ENCODE results near the gene TMEM52. TPM values are rescaled to one million over a fixed set of nuclear protein-coding genes. Genes with fewer than 3 reads are reported as not detected.

TMEM52 gene
- total and polyA plus RNA-seq, 2 of the 13 experiments (the other 11 are each of a cell fraction or from before 2014, with no cell fraction given), result 13.2 to 18.7 TPM

DNA sequence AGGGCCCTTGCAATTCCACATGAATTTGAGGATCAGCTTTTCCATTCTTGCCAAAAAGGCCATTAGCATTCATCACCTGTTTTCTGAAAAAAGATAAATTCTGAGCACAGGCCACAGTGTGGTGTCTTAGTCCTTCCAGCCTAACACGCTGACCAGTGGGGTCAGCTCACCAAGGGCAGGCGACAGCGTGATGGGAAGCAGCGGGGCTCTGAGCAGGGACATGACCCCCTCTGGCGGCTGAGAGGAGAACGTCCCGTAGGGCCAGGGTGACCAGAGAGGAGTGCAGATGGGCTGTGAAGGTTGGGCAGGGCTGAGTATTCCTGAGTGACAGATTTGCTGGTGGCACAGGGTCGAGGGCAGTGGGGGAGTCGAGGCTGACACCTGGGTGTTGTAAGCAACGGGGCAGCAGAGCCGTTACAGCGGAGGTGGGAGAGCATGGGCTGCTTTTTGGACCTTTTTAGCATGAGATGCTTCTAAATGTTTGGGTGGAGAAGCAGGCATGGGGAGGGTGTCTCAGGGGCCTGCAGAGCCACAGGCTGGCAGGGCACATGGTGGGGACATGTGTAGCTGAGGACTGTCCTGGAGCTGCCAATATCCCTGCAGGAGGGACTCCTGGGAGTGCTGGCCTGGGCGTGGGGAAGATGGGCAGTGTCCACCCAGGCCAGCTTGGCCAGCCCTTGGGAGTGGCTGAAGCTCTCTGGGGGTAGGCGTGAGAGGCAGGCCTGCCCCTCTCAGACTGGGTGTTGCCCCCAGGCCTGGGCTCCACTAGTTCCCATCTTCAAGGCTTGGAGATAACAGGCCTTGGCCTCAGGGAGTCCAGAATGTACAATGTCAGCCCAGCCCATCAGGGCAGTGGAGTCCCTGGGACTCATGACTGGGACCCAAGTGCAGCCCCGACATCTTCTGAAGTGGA lies 12.6 kb downstream of the TMEM52 start (continued):
- TF ChIP-seq, protein P1, sequence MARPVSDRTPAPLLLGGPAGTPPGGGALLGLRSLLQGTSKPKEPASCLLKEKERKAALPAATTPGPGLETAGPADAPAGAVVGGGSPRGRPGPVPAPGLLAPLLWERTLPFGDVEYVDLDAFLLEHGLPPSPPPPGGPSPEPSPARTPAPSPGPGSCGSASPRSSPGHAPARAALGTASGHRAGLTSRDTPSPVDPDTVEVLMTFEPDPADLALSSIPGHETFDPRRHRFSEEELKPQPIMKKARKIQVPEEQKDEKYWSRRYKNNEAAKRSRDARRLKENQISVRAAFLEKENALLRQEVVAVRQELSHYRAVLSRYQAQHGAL (CRISPR knock-in tag; IDR thresholded peaks at IDR 0.05; ENCODE audit: not compliant biosample characterization), result no peak
- TF ChIP-seq, protein P2, sequence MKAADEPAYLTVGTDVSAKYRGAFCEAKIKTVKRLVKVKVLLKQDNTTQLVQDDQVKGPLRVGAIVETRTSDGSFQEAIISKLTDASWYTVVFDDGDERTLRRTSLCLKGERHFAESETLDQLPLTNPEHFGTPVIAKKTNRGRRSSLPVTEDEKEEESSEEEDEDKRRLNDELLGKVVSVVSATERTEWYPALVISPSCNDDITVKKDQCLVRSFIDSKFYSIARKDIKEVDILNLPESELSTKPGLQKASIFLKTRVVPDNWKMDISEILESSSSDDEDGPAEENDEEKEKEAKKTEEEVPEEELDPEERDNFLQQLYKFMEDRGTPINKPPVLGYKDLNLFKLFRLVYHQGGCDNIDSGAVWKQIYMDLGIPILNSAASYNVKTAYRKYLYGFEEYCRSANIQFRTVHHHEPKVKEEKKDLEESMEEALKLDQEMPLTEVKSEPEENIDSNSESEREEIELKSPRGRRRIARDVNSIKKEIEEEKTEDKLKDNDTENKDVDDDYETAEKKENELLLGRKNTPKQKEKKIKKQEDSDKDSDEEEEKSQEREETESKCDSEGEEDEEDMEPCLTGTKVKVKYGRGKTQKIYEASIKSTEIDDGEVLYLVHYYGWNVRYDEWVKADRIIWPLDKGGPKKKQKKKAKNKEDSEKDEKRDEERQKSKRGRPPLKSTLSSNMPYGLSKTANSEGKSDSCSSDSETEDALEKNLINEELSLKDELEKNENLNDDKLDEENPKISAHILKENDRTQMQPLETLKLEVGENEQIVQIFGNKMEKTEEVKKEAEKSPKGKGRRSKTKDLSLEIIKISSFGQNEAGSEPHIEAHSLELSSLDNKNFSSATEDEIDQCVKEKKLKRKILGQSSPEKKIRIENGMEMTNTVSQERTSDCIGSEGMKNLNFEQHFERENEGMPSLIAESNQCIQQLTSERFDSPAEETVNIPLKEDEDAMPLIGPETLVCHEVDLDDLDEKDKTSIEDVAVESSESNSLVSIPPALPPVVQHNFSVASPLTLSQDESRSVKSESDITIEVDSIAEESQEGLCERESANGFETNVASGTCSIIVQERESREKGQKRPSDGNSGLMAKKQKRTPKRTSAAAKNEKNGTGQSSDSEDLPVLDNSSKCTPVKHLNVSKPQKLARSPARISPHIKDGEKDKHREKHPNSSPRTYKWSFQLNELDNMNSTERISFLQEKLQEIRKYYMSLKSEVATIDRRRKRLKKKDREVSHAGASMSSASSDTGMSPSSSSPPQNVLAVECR (CRISPR knock-in tag; IDR thresholded peaks at IDR 0.05; ENCODE audit: borderline replicate concordance), result peak; percentile 68; the same call in 1 of the 2 replicates
- TF ChIP-seq HNF4G (IDR thresholded peaks at IDR 0.05; ENCODE audit: borderline replicate concordance, low read depth, low read length) (no peak), HNF4G (CRISPR knock-in tag; IDR thresholded peaks at IDR 0.05; ENCODE audit: borderline replicate concordance, low read depth) (peak; percentile 60; the same call in 1 of the 2 replicates), ZNF839 (CRISPR knock-in tag; IDR thresholded peaks at IDR 0.05; ENCODE audit: borderline replicate concordance) (no peak), NCOA2 (CRISPR knock-in tag; IDR thresholded peaks at IDR 0.05) (0 out of 2 replicates have a peak, but pooled peaks have one; percentile 18), HOXA3 (CRISPR knock-in tag; IDR thresholded peaks at IDR 0.05) (peak; percentile 58; the same call in 1 of the 2 replicates), ZKSCAN1 (IDR thresholded peaks at IDR 0.05; ENCODE audit: low read length) (no peak), ZNF234 (CRISPR knock-in tag; conservative IDR thresholded peaks at IDR 0.05) (no peak), MED1 (CRISPR knock-in tag; IDR thresholded peaks at IDR 0.05) (peak; percentile 61; the same call in 1 of the 2 replicates), HNRNPLL (IDR thresholded peaks at IDR 0.05; ENCODE audit: low read depth, low read length, poor library complexity, severe bottlenecking) (no peak), ZSCAN31 (CRISPR knock-in tag; IDR thresholded peaks at IDR 0.05; ENCODE audit: low read depth) (no peak), NONO (IDR thresholded peaks at IDR 0.05) (no peak), NONO (CRISPR knock-in tag; conservative IDR thresholded peaks at IDR 0.05) (0 out of 2 replicates have a peak, but pooled peaks have one; percentile 35), ZNF83 (CRISPR knock-in tag; IDR thresholded peaks at IDR 0.05; ENCODE audit: borderline replicate concordance) (no peak), ZBTB38 (CRISPR knock-in tag; IDR thresholded peaks at IDR 0.05) (peak; percentile 71), RFX3 (CRISPR knock-in tag; IDR thresholded peaks at IDR 0.05) (no peak), HDAC2 (CRISPR knock-in tag; IDR thresholded peaks at IDR 0.05) (peak; percentile 60; the same call in 1 of the 2 replicates), ZNF17 (CRISPR knock-in tag; IDR thresholded peaks at IDR 0.05) (no peak), HOXA5 (CRISPR knock-in tag; IDR thresholded peaks at IDR 0.05) (no peak), ARID2 (CRISPR knock-in tag; IDR thresholded peaks at IDR 0.05; ENCODE audit: borderline replicate concordance) (no peak), ZFY (CRISPR knock-in tag; IDR thresholded peaks at IDR 0.05) (peak; percentile 52), ZNF747 (CRISPR knock-in tag; IDR thresholded peaks at IDR 0.05; ENCODE audit: borderline replicate concordance) (no peak), SSRP1 (CRISPR knock-in tag; IDR thresholded peaks at IDR 0.05) (peak; percentile 39; the same call in 1 of the 2 replicates)
- TF ChIP-seq, protein P3, sequence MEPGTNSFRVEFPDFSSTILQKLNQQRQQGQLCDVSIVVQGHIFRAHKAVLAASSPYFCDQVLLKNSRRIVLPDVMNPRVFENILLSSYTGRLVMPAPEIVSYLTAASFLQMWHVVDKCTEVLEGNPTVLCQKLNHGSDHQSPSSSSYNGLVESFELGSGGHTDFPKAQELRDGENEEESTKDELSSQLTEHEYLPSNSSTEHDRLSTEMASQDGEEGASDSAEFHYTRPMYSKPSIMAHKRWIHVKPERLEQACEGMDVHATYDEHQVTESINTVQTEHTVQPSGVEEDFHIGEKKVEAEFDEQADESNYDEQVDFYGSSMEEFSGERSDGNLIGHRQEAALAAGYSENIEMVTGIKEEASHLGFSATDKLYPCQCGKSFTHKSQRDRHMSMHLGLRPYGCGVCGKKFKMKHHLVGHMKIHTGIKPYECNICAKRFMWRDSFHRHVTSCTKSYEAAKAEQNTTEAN (CRISPR knock-in tag; conservative IDR thresholded peaks at IDR 0.05), result no peak
